ENCODE data around the gene IL37. TPM values are rescaled to one million over a fixed set of nuclear protein-coding genes. Genes with fewer than 3 reads are reported as not detected.

Gene IL37
- total and polyA plus RNA-seq, 2 donors from 2014 or later, result not detected

- Histone ChIP-seq H3K27me3 (ENCODE audit: control insufficient read depth, insufficient read depth, low read length) (no peaks in the 10 kb centered on the region), H3K36me3 (ENCODE audit: control insufficient read depth in 2 of 3, insufficient read depth in 3 of 3, low read length in 3 of 3) (no peaks in the 10 kb centered on the region), H3K9ac (ENCODE audit: low read length in 3 of 3) (no peak overlapping the region), H3K9me3 (ENCODE audit: control insufficient read depth in 2 of 3, insufficient read depth in 1 of 3, low read length in 3 of 3) (no peaks in the 10 kb centered on the region), H3K4me1 (ENCODE audit: control insufficient read depth in 2 of 3, insufficient read depth in 2 of 3, low read depth in 1 of 3, low read length in 3 of 3) (no peaks in the 10 kb centered on the region), H3K27ac (ENCODE audit: low read depth in 2 of 2, low read length in 2 of 2) (no peak overlapping the region), H3K4me3 (ENCODE audit: low read length in 3 of 3) (no peak overlapping the region)
- no peak for TF ChIP-seq CTCF (IDR thresholded peaks at IDR 0.05; ENCODE audit: borderline replicate concordance, extremely low read depth, insufficient read depth)
- DNase-seq (no peak), FAIRE-seq (no peak)
- intact Hi-C loops (cut with DNase I), result no loop called here
These were observed 43.4 kb downstream of the IL37 start for GRCh38 chr2:112954364-112954763.

- H3K27ac ChIP-seq (ENCODE audit: low read depth in 2 of 2, low read length in 2 of 2), result no peak overlapping the region
- H3K4me3 ChIP-seq (ENCODE audit: low read length in 3 of 3), result no peak overlapping the region
- DNase-seq, result no peak
- intact Hi-C loops (cut with DNase I), result no loop called here
- H3K9ac ChIP-seq (ENCODE audit: low read length in 3 of 3), result no peak overlapping the region
- H3K36me3 ChIP-seq (ENCODE audit: control insufficient read depth in 2 of 3, insufficient read depth in 3 of 3, low read length in 3 of 3), result no peaks in the 10 kb centered on the region
- no peak for TF ChIP-seq CTCF (IDR thresholded peaks at IDR 0.05; ENCODE audit: borderline replicate concordance, extremely low read depth, insufficient read depth)
- no peaks in the 10 kb centered on the region for H3K27me3 ChIP-seq (ENCODE audit: control insufficient read depth, insufficient read depth, low read length)
- FAIRE-seq, result no peak
- H3K4me1 ChIP-seq (ENCODE audit: control insufficient read depth in 2 of 3, insufficient read depth in 2 of 3, low read depth in 1 of 3, low read length in 3 of 3), result no peaks in the 10 kb centered on the region
- no peaks in the 10 kb centered on the region for H3K9me3 ChIP-seq (ENCODE audit: control insufficient read depth in 2 of 3, insufficient read depth in 1 of 3, low read length in 3 of 3)
These were observed 46.5 kb downstream of the IL37 start for GRCh38 chr2:112957511-112957910.

GRCh38 chr2:112958428-112959108 lies 47.6 kb downstream of the IL37 start:
- no peak overlapping the region for H3K4me3 ChIP-seq (ENCODE audit: low read length in 3 of 3)
- no peaks in the 10 kb centered on the region for H3K27me3 ChIP-seq (ENCODE audit: control insufficient read depth, insufficient read depth, low read length)
- no peak overlapping the region for H3K9ac ChIP-seq (ENCODE audit: low read length in 3 of 3)
- peak in 4 of 5 donors; percentile 36 to 79 (median 54) for DNase-seq
- TF ChIP-seq CTCF (IDR thresholded peaks at IDR 0.05; ENCODE audit: borderline replicate concordance, extremely low read depth, insufficient read depth), result peak; percentile 67
- no peaks in the 10 kb centered on the region for H3K4me1 ChIP-seq (ENCODE audit: control insufficient read depth in 2 of 3, insufficient read depth in 2 of 3, low read depth in 1 of 3, low read length in 3 of 3)
- FAIRE-seq, result no peak
- no peaks in the 10 kb centered on the region for H3K36me3 ChIP-seq (ENCODE audit: control insufficient read depth in 2 of 3, insufficient read depth in 3 of 3, low read length in 3 of 3)
- no peak overlapping the region for H3K27ac ChIP-seq (ENCODE audit: low read depth in 2 of 2, low read length in 2 of 2)
- intact Hi-C loops (cut with DNase I), result no loop called here
- H3K9me3 ChIP-seq (ENCODE audit: control insufficient read depth in 2 of 3, insufficient read depth in 1 of 3, low read length in 3 of 3), result no peaks in the 10 kb centered on the region
